Transverse colon (tissue), 4 donors: ENCODE results near the gene SPTBN1. TPM values are rescaled to one million over a fixed set of nuclear protein-coding genes. Genes with fewer than 3 reads are reported as not detected.

ENCODE experiments used
- DNase-seq: peaks from one replicate; pipeline ENCODE4 v3.0.0-alpha.2; 2019
- H3K27ac ChIP-seq, 4 donors: fragments of 200-600 bp; sonication (generic); 2 replicates each; pipeline ENCODE4 v1.5.1; 2016 to 2018; ENCODE audit warnings: inconsistent platforms in 4 of 4
- H3K27me3 ChIP-seq: fragments of 200-600 bp; sonication (generic); 2 replicates; pipeline ENCODE4 v1.5.1; 2017; ENCODE audit warnings: inconsistent platforms
- H3K36me3 ChIP-seq, 4 donors: fragments of 200-600 bp; sonication (generic); 2 replicates each; pipeline ENCODE4 v1.5.1; 2017 to 2019; ENCODE audit warnings: inconsistent platforms in 4 of 4
- H3K4me1 ChIP-seq, 4 donors: fragments of 200-600 bp; sonication (generic); 2 replicates each; pipeline ENCODE4 v1.5.1; 2017 to 2020; ENCODE audit warnings: inconsistent platforms in 4 of 4
- H3K4me3 ChIP-seq, 4 donors: fragments of 200-600 bp; sonication (generic); 1 replicate in 1 of 4; 2 replicates in 3 of 4; pipeline versions ENCODE4 v1.5.1 to v1.6.1; 2017 to 2019; ENCODE audit warnings: inconsistent platforms in 4 of 4
- H3K9me3 ChIP-seq, 2 donors: fragments of 200-600 bp; sonication (generic); 2 replicates each; pipeline ENCODE4 v1.5.1; 2017 to 2019; ENCODE audit warnings: inconsistent platforms in 2 of 2
- CTCF ChIP-seq, 5 experiments: fragments of 200-600 bp in 3 of 5; fragments of 450-650 bp in 2 of 5; sonication (generic) in 3 of 5; IDR thresholded peaks; 1 replicate in 2 of 5; 2 replicates in 3 of 5; pipeline ENCODE4 v1.5.1; 2016 to 2017; ENCODE audit warnings: antibody characterized with exemption in 5 of 5, inconsistent platforms in 3 of 5, mild to moderate bottlenecking in 2 of 5, moderate library complexity in 1 of 5
- EP300 ChIP-seq: sonication (generic); formaldehyde crosslinking; IDR thresholded peaks from one replicate; pipeline ENCODE4 v1.6.1; 2017; ENCODE audit warnings: antibody characterized with exemption, low read depth
- POLR2A ChIP-seq: fragments of 450-650 bp; IDR thresholded peaks from one replicate; pipeline ENCODE4 v1.6.1; 2016; ENCODE audit warnings: antibody characterized with exemption, mild to moderate bottlenecking, moderate library complexity
- POLR2AphosphoS5 ChIP-seq, 3 donors: sonication (generic); formaldehyde crosslinking; IDR thresholded peaks; one replicate each; pipeline ENCODE4 v1.6.1; 2016; ENCODE audit warnings: antibody characterized with exemption in 3 of 3
- WGBS, 2 donors: methylation state at CpG; one replicate each; pipeline ENCODE4 v1.1.5; 2018; ENCODE audit warnings: low coverage in 1 of 2; 5-methylcytosine and 5-hydroxymethylcytosine counted together
- in situ Hi-C, 4 donors: fragments of 200-750 bp; cut with MboI; loops; one replicate each; pipeline versions ENCODE4 v1.15.0 to v1.15.1; 2017; ENCODE audit warnings: low sequenced_read_pairs in 3 of 4, low pct_ligation_motif_present in 1 of 4, low pct_unique_long_range_greater_than_20kb in 1 of 4
- intact Hi-C: fragments of 100-400 bp; cut with DNase I; formaldehyde crosslinking; loops from one replicate; pipeline ENCODE4 v1.15.1; 2023; ENCODE audit warnings: low total_unique reads
- total RNA-seq, 4 donors: library from RNA; depleted of rRNA; stranded (reverse); fragments of >200 nt; gene quantifications; one replicate each; pipeline ENCODE4 v1.1.0, GENCODE V29; 2016

Gene SPTBN1
- total RNA-seq, 4 donors from 2014 or later = 269 to 301 (median 285) TPM

GRCh38 chr2:54570321-54570855 lies 114.3 kb downstream of the SPTBN1 start:
- Histone ChIP-seq H3K4me3 (no peak overlapping the region), H3K27ac (peak overlapping the region; percentile 87 to 93 (median 90)), H3K4me1 (peaks cover 51 to 97% (median 74%) of the 10 kb centered on the region in 4 donors), H3K27me3 (no peaks in the 10 kb centered on the region), H3K9me3 (no peaks in the 10 kb centered on the region), H3K36me3 (no peaks in the 10 kb centered on the region)
- 57 to 59% methylated on average over 3 to 5 of the region's 5 CpGs for WGBS, 2 donors
- DNase-seq = no peak
- intact Hi-C loops = no loop called here
- in situ Hi-C loops = no loop called here
- TF ChIP-seq POLR2AphosphoS5 (IDR thresholded peaks at IDR 0.05) = no peak
- TF ChIP-seq EP300 = no peak
- TF ChIP-seq POLR2A = no peak

GRCh38 chr2:54570925-54571694 lies 115.0 kb downstream of the SPTBN1 start:
- peaks cover 55 to 97% (median 78%) of the 10 kb centered on the region in 4 donors for H3K4me1 ChIP-seq
- intact Hi-C loops = no loop called here
- no peak for TF ChIP-seq CTCF (IDR thresholded peaks at IDR 0.05)
- peak; percentile 16 for TF ChIP-seq POLR2A
- peak; percentile 4 to 49 (median 30) for TF ChIP-seq POLR2AphosphoS5 (IDR thresholded peaks at IDR 0.05)
- peak overlapping the region; percentile 87 to 93 (median 90) for H3K27ac ChIP-seq
- no peak overlapping the region for H3K4me3 ChIP-seq
- H3K36me3 ChIP-seq = no peaks in the 10 kb centered on the region
- 2 to 4% methylated on average over 6 to 10 of the region's 10 CpGs for WGBS, 2 donors
- no peaks in the 10 kb centered on the region for H3K27me3 ChIP-seq
- H3K9me3 ChIP-seq = no peaks in the 10 kb centered on the region
- DNase-seq = peak; percentile 78
- in situ Hi-C loops = no loop called here

GRCh38 chr2:54572262-54572635 lies 116.1 kb downstream of the SPTBN1 start:
- Histone ChIP-seq H3K4me1 (peaks cover 61 to 97% (median 85%) of the 10 kb centered on the region in 4 donors), H3K27me3 (no peaks in the 10 kb centered on the region), H3K36me3 (no peaks in the 10 kb centered on the region), H3K9me3 (no peaks in the 10 kb centered on the region), H3K4me3 (peak overlapping the region in 1 of 4 donors; percentile 11), H3K27ac (peak overlapping the region; percentile 87 to 93 (median 90))
- in situ Hi-C loops (no loop called here), intact Hi-C loops (no loop called here)
- no peak for DNase-seq
- WGBS, 2 donors = 7 to 12% methylated on average over 4 of the region's 4 CpGs
- TF ChIP-seq POLR2AphosphoS5 (IDR thresholded peaks at IDR 0.05) (peak; percentile 44 to 79 (median 52)), POLR2A (no peak), EP300 (peak; percentile 21)

GRCh38 chr2:54572636-54573536 lies 116.8 kb downstream of the SPTBN1 start:
- in situ Hi-C loops (no loop called here), intact Hi-C loops (no loop called here)
- peak overlapping the region; percentile 87 to 93 (median 90) for H3K27ac ChIP-seq
- peak overlapping the region in 1 of 4 donors; percentile 11 for H3K4me3 ChIP-seq
- DNase-seq = no peak
- no peaks in the 10 kb centered on the region for H3K36me3 ChIP-seq
- WGBS, 2 donors = 24 to 51% methylated on average over 4 to 9 of the region's 9 CpGs
- H3K27me3 ChIP-seq = no peaks in the 10 kb centered on the region
- no peak for TF ChIP-seq POLR2AphosphoS5 (IDR thresholded peaks at IDR 0.05)
- TF ChIP-seq CTCF (IDR thresholded peaks at IDR 0.05) = no peak
- TF ChIP-seq POLR2A = no peak
- TF ChIP-seq EP300 = no peak
- no peaks in the 10 kb centered on the region for H3K9me3 ChIP-seq
- H3K4me1 ChIP-seq = peaks cover 67 to 97% (median 90%) of the 10 kb centered on the region in 4 donors

GRCh38 chr2:54573537-54573919 lies 117.4 kb downstream of the SPTBN1 start:
- no peaks in the 10 kb centered on the region for H3K9me3 ChIP-seq
- no peak for DNase-seq
- H3K4me1 ChIP-seq = peaks cover 73 to 97% (median 93%) of the 10 kb centered on the region in 4 donors
- 49 to 61% methylated on average over 2 to 5 of the region's 5 CpGs for WGBS, 2 donors
- in situ Hi-C loops = no loop called here
- TF ChIP-seq POLR2A = no peak
- no peak overlapping the region for H3K4me3 ChIP-seq
- no peaks in the 10 kb centered on the region for H3K27me3 ChIP-seq
- no peaks in the 10 kb centered on the region for H3K36me3 ChIP-seq
- intact Hi-C loops = no loop called here
- H3K27ac ChIP-seq = peak overlapping the region; percentile 87 to 93 (median 90)
